Measurements from ENCODE around the gene SEC14L5. TPM values are rescaled to one million over a fixed set of nuclear protein-coding genes. Genes with fewer than 3 reads are reported as not detected.

SEC14L5 gene
- total RNA-seq, 1 experiment from 2014 or later, result 1.8 TPM

DNA sequence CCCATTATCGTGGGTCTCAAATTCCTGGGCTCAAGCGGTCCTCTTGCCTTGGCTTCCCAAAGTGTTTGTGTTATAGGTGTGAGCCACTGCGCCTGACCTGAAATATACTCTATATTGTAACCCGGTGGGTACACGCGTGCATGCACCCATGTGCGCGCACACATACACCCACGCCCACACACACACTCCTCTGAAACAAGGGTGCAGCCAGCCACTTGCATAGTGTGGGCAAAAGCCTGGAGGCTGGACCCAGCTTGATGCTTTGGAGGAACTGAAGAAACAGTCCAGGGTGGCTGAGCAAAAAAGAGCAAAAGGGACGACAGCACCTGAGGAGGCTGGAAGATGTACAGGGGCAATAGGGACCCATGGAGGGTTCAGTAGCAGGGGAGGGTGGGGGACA, 45.7 kb downstream of the SEC14L5 start:
- Histone ChIP-seq H3K4me2 (no peak overlapping the region), H3K79me2 (ENCODE audit: low read depth) (no peaks in the 10 kb centered on the region), H3F3A (ENCODE audit: insufficient read depth, low read depth) (no peaks in the 10 kb centered on the region), H4K20me1 (ENCODE audit: insufficient read depth) (no peaks in the 10 kb centered on the region), H3K36me3 (ENCODE audit: low read depth) (no peaks in the 10 kb centered on the region), H3K4me3 (no peak overlapping the region), H3K27me3 (ENCODE audit: insufficient read depth, low read depth) (peaks cover 77% of the 10 kb centered on the region), H3K9me3 (ENCODE audit: insufficient read depth, low read depth) (no peaks in the 10 kb centered on the region), H3K27ac (no peak overlapping the region), H3K4me1 (replicated peaks; ENCODE audit: insufficient read depth) (no peaks in the 10 kb centered on the region), H3K9me2 (ENCODE audit: insufficient read depth) (no peaks in the 10 kb centered on the region), H2AFZ (no peak overlapping the region)
- TF ChIP-seq EZH2 (IDR thresholded peaks at IDR 0.05; ENCODE audit: low read depth), result no peak
- TF ChIP-seq, protein P1, sequence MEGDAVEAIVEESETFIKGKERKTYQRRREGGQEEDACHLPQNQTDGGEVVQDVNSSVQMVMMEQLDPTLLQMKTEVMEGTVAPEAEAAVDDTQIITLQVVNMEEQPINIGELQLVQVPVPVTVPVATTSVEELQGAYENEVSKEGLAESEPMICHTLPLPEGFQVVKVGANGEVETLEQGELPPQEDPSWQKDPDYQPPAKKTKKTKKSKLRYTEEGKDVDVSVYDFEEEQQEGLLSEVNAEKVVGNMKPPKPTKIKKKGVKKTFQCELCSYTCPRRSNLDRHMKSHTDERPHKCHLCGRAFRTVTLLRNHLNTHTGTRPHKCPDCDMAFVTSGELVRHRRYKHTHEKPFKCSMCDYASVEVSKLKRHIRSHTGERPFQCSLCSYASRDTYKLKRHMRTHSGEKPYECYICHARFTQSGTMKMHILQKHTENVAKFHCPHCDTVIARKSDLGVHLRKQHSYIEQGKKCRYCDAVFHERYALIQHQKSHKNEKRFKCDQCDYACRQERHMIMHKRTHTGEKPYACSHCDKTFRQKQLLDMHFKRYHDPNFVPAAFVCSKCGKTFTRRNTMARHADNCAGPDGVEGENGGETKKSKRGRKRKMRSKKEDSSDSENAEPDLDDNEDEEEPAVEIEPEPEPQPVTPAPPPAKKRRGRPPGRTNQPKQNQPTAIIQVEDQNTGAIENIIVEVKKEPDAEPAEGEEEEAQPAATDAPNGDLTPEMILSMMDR (conservative IDR thresholded peaks at IDR 0.05), result no peak
- no TSS peak for BruUV-seq (replicated peaks)
- POLR2A ChIA-PET (ENCODE audit: unreplicated experiment), result no interaction called here
- intact Hi-C loops (cut with micrococcal nuclease; ENCODE audit: unreplicated experiment), result no loop called here
- CTCF ChIA-PET, result no interaction called here
- DNase-seq, result no peak

DNA sequence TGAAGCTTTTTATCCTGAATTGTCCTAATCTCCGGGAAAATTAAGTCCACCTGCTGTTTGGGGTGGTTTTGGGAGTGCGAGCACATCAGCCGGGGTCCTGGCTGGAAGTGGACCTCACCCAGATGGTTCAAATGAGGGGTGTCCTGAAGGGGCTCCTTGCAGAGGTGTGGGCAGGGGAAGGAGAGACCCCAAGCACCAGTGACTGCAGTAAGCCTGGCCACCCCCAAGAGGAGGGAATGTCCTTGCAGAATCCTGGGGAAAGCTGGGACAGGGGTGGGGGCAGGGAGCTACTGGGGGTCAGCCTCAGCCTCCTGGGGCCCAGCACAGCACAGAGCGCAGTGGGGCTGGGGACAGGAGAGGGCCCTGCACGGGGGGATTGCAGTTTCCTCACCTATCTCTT, 46.2 kb downstream of the SEC14L5 start:
- H4K20me1 ChIP-seq (ENCODE audit: insufficient read depth), result no peaks in the 10 kb centered on the region
- no peak overlapping the region for H2AFZ ChIP-seq
- no peaks in the 10 kb centered on the region for H3F3A ChIP-seq (ENCODE audit: insufficient read depth, low read depth)
- no peaks in the 10 kb centered on the region for H3K9me2 ChIP-seq (ENCODE audit: insufficient read depth)
- TF ChIP-seq, protein P1 (conservative IDR thresholded peaks at IDR 0.05), result no peak
- no peak for TF ChIP-seq EZH2 (IDR thresholded peaks at IDR 0.05; ENCODE audit: low read depth)
- H3K4me3 ChIP-seq, result no peak overlapping the region
- H3K27ac ChIP-seq, result no peak overlapping the region
- H3K4me2 ChIP-seq, result no peak overlapping the region
- DNase-seq, result no peak
- peaks cover 77% of the 10 kb centered on the region for H3K27me3 ChIP-seq (ENCODE audit: insufficient read depth, low read depth)
- no peaks in the 10 kb centered on the region for H3K4me1 ChIP-seq (replicated peaks; ENCODE audit: insufficient read depth)
- no peaks in the 10 kb centered on the region for H3K36me3 ChIP-seq (ENCODE audit: low read depth)
- H3K79me2 ChIP-seq (ENCODE audit: low read depth), result no peaks in the 10 kb centered on the region
- intact Hi-C loops (cut with micrococcal nuclease; ENCODE audit: unreplicated experiment), result no loop called here
- CTCF ChIA-PET, result no interaction called here
- BruUV-seq (replicated peaks), result no TSS peak
- POLR2A ChIA-PET (ENCODE audit: unreplicated experiment), result no interaction called here
- H3K9me3 ChIP-seq (ENCODE audit: insufficient read depth, low read depth), result no peaks in the 10 kb centered on the region

DNA sequence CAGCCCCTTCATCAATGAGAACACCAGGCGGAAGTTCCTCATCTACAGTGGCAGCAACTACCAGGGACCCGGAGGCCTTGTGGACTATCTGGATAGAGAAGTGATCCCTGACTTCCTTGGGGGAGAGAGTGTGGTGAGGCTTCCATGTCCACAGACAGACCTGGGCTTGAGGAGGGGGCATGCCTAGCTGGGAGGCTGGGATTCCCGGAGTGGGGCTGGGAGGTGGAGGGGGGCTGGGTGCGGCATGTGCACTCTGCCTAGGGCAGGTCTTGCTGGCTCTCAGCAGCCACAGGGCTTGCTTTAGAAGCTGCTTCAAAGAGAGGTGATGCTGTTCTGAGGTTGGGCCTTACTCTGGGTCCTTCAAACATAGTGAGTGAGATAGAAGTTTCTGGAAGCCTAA, 47.8 kb downstream of the SEC14L5 start:
- no peaks in the 10 kb centered on the region for H3K9me2 ChIP-seq (ENCODE audit: insufficient read depth)
- no peaks in the 10 kb centered on the region for H3K4me1 ChIP-seq (replicated peaks; ENCODE audit: insufficient read depth)
- no peaks in the 10 kb centered on the region for H4K20me1 ChIP-seq (ENCODE audit: insufficient read depth)
- peaks cover 76% of the 10 kb centered on the region for H3K27me3 ChIP-seq (ENCODE audit: insufficient read depth, low read depth)
- no peaks in the 10 kb centered on the region for H3K79me2 ChIP-seq (ENCODE audit: low read depth)
- no peaks in the 10 kb centered on the region for H3K9me3 ChIP-seq (ENCODE audit: insufficient read depth, low read depth)
- no peak for DNase-seq
- H3K36me3 ChIP-seq (ENCODE audit: low read depth), result no peaks in the 10 kb centered on the region
- H3F3A ChIP-seq (ENCODE audit: insufficient read depth, low read depth), result no peaks in the 10 kb centered on the region
- H3K4me3 ChIP-seq, result no peak overlapping the region
- no peak overlapping the region for H2AFZ ChIP-seq
- POLR2A ChIA-PET (ENCODE audit: unreplicated experiment), result no interaction called here
- CTCF ChIA-PET, result interaction anchor here (0.5 kb wide), 1 partner anchor 11 kb away, joined by 6 read pairs; no protein-coding TSS in a partner anchor
- BruUV-seq (replicated peaks), result no TSS peak
- intact Hi-C loops (cut with micrococcal nuclease; ENCODE audit: unreplicated experiment), result no loop called here
- TF ChIP-seq, protein P1 (conservative IDR thresholded peaks at IDR 0.05), result no peak
- no peak for TF ChIP-seq EZH2 (IDR thresholded peaks at IDR 0.05; ENCODE audit: low read depth)
- H3K27ac ChIP-seq, result no peak overlapping the region
- no peak overlapping the region for H3K4me2 ChIP-seq
